ENCODE measurements around the gene LRRK1. TPM values are rescaled to one million over a fixed set of nuclear protein-coding genes. Genes with fewer than 3 reads are reported as not detected.

LRRK1 gene
- total RNA-seq, 1 donor from 2014 or later, result 3.0 TPM

DNA sequence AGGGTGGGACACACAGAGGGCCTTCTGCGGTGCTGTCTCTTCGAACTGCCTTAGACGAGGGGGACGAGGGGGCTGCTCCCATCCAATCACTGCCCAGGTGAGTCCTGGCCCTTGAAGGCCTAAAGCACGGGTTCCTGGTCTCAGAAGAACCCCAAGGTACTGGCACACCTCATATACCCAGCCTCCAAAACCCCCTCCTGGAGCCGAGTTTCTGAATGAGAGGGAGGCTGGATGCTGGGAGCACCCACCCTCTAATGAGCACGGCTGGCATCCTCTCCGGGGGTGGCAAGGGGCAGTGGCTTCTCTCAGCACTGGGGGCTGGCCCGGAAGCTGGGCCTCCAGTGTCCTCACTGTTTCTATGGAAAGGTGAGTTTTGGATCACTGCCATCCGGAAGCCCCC, 165.6 kb downstream of the LRRK1 start:
- Histone ChIP-seq H3K9me3 (replicated peaks) (no peaks in the 10 kb centered on the region), H3K36me3 (no peaks in the 10 kb centered on the region), H3K4me3 (no peak overlapping the region), H3K27me3 (ENCODE audit: low read depth) (no peaks in the 10 kb centered on the region), H3K4me1 (peaks cover 15% of the 10 kb centered on the region), H3K27ac (replicated peaks) (no peak overlapping the region)
- DNase-seq, result no peak
- intact Hi-C loops (cut with micrococcal nuclease), result no loop called here
- TF ChIP-seq, protein P1, sequence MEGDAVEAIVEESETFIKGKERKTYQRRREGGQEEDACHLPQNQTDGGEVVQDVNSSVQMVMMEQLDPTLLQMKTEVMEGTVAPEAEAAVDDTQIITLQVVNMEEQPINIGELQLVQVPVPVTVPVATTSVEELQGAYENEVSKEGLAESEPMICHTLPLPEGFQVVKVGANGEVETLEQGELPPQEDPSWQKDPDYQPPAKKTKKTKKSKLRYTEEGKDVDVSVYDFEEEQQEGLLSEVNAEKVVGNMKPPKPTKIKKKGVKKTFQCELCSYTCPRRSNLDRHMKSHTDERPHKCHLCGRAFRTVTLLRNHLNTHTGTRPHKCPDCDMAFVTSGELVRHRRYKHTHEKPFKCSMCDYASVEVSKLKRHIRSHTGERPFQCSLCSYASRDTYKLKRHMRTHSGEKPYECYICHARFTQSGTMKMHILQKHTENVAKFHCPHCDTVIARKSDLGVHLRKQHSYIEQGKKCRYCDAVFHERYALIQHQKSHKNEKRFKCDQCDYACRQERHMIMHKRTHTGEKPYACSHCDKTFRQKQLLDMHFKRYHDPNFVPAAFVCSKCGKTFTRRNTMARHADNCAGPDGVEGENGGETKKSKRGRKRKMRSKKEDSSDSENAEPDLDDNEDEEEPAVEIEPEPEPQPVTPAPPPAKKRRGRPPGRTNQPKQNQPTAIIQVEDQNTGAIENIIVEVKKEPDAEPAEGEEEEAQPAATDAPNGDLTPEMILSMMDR (IDR thresholded peaks at IDR 0.05; ENCODE audit: borderline replicate concordance), result no peak

DNA sequence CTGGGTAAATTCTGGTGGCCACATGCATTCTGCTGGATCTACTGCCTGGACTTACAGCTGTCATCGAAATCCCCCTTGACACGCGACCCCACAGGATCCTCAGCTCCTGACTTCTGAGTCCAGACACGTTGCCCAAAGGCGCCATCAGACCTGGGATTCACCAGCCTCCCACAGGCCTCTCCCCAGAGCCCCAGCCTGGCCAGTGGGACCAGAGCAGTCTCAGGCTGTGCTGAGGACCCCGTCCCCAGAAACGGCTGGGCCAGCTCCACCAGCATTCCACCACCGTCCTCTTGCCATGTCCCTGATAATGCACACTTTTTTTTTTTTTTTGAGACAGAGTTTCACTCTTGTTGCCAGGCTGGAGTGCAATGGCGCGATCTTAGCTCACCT, 166.1 kb downstream of the LRRK1 start:
- H3K4me3 ChIP-seq, result no peak overlapping the region
- peaks cover 19% of the 10 kb centered on the region for H3K4me1 ChIP-seq
- no peaks in the 10 kb centered on the region for H3K27me3 ChIP-seq (ENCODE audit: low read depth)
- no peak for DNase-seq
- TF ChIP-seq, protein P1 (IDR thresholded peaks at IDR 0.05; ENCODE audit: borderline replicate concordance), result no peak
- H3K36me3 ChIP-seq, result no peaks in the 10 kb centered on the region
- intact Hi-C loops (cut with micrococcal nuclease), result no loop called here
- H3K9me3 ChIP-seq (replicated peaks), result no peaks in the 10 kb centered on the region
- H3K27ac ChIP-seq (replicated peaks), result no peak overlapping the region

DNA sequence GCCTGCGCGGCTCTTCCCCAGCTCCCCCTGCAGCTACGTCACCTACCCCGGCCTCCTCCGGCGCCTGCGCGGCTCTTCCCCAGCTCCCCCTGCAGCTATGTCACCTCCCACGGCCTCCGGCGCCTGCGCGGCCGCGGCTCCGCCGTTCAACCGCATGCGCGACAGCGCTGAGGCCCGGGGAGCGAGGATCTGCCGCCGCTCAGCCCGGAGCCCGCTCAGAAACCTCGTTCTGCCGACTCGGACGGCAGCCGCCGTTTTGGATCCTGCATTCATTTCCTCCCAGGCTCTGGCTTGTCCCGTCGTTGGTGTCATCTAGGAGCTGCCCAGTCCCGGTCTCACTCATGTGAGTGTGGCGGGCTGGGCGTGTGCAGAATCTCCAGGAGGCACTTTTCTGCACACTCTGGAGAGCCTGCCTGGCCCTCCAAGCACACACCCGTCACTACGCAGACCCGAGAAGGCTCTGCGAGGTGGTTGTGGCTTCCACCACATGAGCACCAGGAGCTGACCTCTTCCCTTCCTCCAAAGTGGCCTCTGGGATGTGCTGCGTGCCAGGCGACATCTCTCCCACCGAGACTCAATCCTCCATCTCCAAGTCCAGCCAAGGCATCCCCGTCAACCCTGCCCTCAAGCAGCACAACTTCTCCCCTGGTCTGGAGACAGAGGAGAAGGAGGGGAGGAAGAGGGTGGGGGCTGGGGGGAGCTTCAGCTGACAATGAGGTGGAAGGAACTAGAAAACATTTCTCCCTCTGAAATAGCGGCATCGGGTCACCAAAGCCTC, 167.4 kb downstream of the LRRK1 start:
- no peaks in the 10 kb centered on the region for H3K36me3 ChIP-seq
- H3K27me3 ChIP-seq (ENCODE audit: low read depth), result no peaks in the 10 kb centered on the region
- peaks cover 30% of the 10 kb centered on the region for H3K4me1 ChIP-seq
- TF ChIP-seq, protein P1 (IDR thresholded peaks at IDR 0.05; ENCODE audit: borderline replicate concordance), result no peak
- intact Hi-C loops (cut with micrococcal nuclease), result no loop called here
- H3K9me3 ChIP-seq (replicated peaks), result no peaks in the 10 kb centered on the region
- H3K27ac ChIP-seq (replicated peaks), result no peak overlapping the region
- no peak overlapping the region for H3K4me3 ChIP-seq
- no peak for DNase-seq

DNA sequence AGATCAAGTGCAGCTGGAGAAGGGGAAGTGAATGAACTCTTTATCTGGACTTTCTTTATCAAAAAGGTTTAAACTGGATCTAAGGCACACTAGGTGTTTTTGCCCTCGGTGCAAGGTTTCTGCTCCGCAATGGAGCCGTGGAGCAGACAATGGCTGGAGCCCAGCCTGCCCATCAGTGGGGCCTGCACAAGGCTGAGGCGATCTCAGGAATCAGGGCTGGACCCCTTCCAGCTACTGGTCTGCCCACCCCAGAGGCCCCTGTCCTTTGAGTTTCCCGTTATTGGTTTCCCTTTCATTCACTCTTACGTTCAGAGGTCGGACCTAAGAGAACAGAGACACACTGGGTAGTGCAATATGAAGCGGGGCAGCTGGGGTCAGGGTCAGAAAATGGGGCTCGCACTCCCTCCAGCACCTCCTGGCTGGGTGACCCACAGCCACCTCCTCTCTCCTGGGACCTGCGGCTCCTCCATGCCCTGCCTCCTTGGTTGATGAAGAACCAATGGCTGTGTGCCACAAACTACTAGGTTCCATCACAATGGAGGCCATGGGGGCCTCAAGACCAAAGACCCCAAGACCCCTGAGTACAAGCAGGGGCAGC, 168.1 kb downstream of the LRRK1 start:
- no peaks in the 10 kb centered on the region for H3K27me3 ChIP-seq (ENCODE audit: low read depth)
- TF ChIP-seq, protein P1 (IDR thresholded peaks at IDR 0.05; ENCODE audit: borderline replicate concordance), result no peak
- no peaks in the 10 kb centered on the region for H3K9me3 ChIP-seq (replicated peaks)
- no peak overlapping the region for H3K27ac ChIP-seq (replicated peaks)
- no peaks in the 10 kb centered on the region for H3K36me3 ChIP-seq
- H3K4me3 ChIP-seq, result no peak overlapping the region
- peaks cover 37% of the 10 kb centered on the region for H3K4me1 ChIP-seq
- DNase-seq, result no peak
- intact Hi-C loops (cut with micrococcal nuclease), result no loop called here

DNA sequence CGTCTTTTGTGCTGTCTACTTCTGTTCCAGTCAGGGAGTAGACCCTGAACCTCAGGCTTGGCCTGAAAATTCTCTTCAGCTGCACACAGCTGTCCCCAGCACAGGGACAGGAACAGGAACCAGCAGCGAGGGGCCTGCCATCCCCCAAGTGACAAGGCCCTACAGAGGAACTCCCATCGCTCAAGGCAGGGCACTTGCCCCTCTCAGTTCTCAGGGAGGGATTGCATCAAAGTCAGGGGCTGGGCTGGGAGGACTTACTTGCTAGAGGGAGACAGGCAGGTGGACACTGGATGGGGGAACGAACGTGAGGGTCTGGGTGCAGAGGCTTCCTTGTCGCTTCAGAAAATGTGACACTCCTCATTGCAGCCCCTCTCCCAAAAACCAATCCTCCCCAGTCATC, 169.1 kb downstream of the LRRK1 start:
- H3K4me3 ChIP-seq, result no peak overlapping the region
- intact Hi-C loops (cut with micrococcal nuclease), result no loop called here
- no peaks in the 10 kb centered on the region for H3K36me3 ChIP-seq
- H3K27ac ChIP-seq (replicated peaks), result no peak overlapping the region
- DNase-seq, result no peak
- TF ChIP-seq, protein P1 (IDR thresholded peaks at IDR 0.05; ENCODE audit: borderline replicate concordance), result no peak
- no peaks in the 10 kb centered on the region for H3K9me3 ChIP-seq (replicated peaks)
- H3K27me3 ChIP-seq (ENCODE audit: low read depth), result no peaks in the 10 kb centered on the region
- peaks cover 45% of the 10 kb centered on the region for H3K4me1 ChIP-seq
